GM12878 (cell line): Measurements from ENCODE around the gene FANCL. TPM values are rescaled to one million over a fixed set of nuclear protein-coding genes. Genes with fewer than 3 reads are reported as not detected.

ENCODE experiments used
- CEBPB ChIP-seq, 2 experiments: fragments of 150-350 bp in 1 of 2; IDR thresholded peaks; 2 replicates each; pipeline ENCODE4 v1.6.1; 2012 to 2014; ENCODE audit warnings: low read depth in 2 of 2, low read length in 2 of 2, borderline replicate concordance in 1 of 2, inconsistent platforms in 1 of 2
- FOXK2 ChIP-seq: fragments of 450-650 bp; IDR thresholded peaks from 2 replicates; pipeline ENCODE4 v1.6.1; 2017; ENCODE audit warnings: mild to moderate bottlenecking, moderate library complexity
- GABPA ChIP-seq: IDR thresholded peaks from 2 replicates; pipeline ENCODE4 v1.6.1; 2014; ENCODE audit warnings: antibody characterized with exemption, low read depth, mild to moderate bottlenecking, inconsistent platforms
- IRF4 ChIP-seq: IDR thresholded peaks from 2 replicates; pipeline ENCODE4 v1.6.1; 2011; ENCODE audit warnings: low read depth, low read length
- KDM1A ChIP-seq: fragments of 200-600 bp; sonication (generic); IDR thresholded peaks from 2 replicates; pipeline ENCODE4 v1.6.1; 2016; ENCODE audit warnings: borderline replicate concordance
- ZNF274 ChIP-seq: IDR thresholded peaks from one replicate; pipeline ENCODE4 v1.8.0; 2011; ENCODE audit not compliant: insufficient read length, insufficient read depth
- polyA plus RNA-seq, 11 experiments: library from polyadenylated mRNA; depleted of rRNA in 4 of 11; unstranded in 6 of 11; stranded (reverse) in 5 of 11; fragments of >200 nt; fragmentation: Nextera tagmentation in 4 of 11; fragmentation: Illumina TruSeq in 1 of 11; extraction: Ambion mirVana in 4 of 11; extraction: Trizol in 1 of 11; gene quantifications; 1 replicate in 1 of 11; 2 replicates in 10 of 11; pipeline versions ENCODE4 v1.2.1 to v1.2.3, GENCODE V29; 2011 to 2016; ENCODE audit warnings: inconsistent platforms in 2 of 11, missing spikeins in 2 of 11, low read depth in 1 of 11
- total RNA-seq, 4 experiments: library from RNA; depleted of rRNA in 3 of 4; stranded (reverse); fragments of >200 nt in 3 of 4; fragmentation: Illumina TruSeq in 1 of 4; extraction: Trizol in 1 of 4; gene quantifications; 2 replicates each; pipeline versions ENCODE4 v1.2.1 to v1.2.3, GENCODE V29; 2013 to 2021
- TF ChIP-seq, protein P1 (sequence below): fragments of 450-650 bp; IDR thresholded peaks from 2 replicates; pipeline ENCODE4 v1.6.1; 2017; ENCODE audit warnings: antibody characterized with exemption, mild to moderate bottlenecking, moderate library complexity
- TF ChIP-seq, protein P2 (sequence below): IDR thresholded peaks from 2 replicates; pipeline ENCODE4 v1.6.1; 2012; ENCODE audit warnings: low read depth, low read length, improper control_type of control experiment
- TF ChIP-seq, protein P3 (sequence below): fragments of 450-650 bp; IDR thresholded peaks from 2 replicates; pipeline ENCODE4 v1.6.1; 2017; ENCODE audit warnings: mild to moderate bottlenecking, low read depth, inconsistent platforms; ENCODE audit not compliant: poor library complexity, severe bottlenecking
- TF ChIP-seq, protein P4 (sequence below): IDR thresholded peaks from 2 replicates; pipeline ENCODE4 v1.6.1; 2012; ENCODE audit warnings: low read depth, low read length, improper control_type of control experiment
- TF ChIP-seq, protein P5 (sequence below), 3 experiments: IDR thresholded peaks in 2 of 3; conservative IDR thresholded peaks in 1 of 3; 2 replicates each; pipeline ENCODE4 v1.5.1; 2011; ENCODE audit warnings: low read depth in 3 of 3, low read length in 3 of 3, mild to moderate bottlenecking in 3 of 3, control low read depth in 2 of 3, moderate library complexity in 2 of 3, inconsistent platforms in 1 of 3, mixed read lengths in 1 of 3; ENCODE audit not compliant: control insufficient read depth in 2 of 3, insufficient read depth in 1 of 3; ENCODE audit errors: extremely low read depth in 1 of 3
- TF ChIP-seq, protein P6 (sequence below): fragments of 450-650 bp; IDR thresholded peaks from 2 replicates; pipeline ENCODE4 v1.6.1; 2016; ENCODE audit warnings: mild to moderate bottlenecking

FANCL gene
- total and polyA plus RNA-seq, 10 of the 15 experiments (the other 5 are each of a cell fraction or from before 2014, with no cell fraction given), result 30.8 to 90.5 (median 52.3) TPM

DNA sequence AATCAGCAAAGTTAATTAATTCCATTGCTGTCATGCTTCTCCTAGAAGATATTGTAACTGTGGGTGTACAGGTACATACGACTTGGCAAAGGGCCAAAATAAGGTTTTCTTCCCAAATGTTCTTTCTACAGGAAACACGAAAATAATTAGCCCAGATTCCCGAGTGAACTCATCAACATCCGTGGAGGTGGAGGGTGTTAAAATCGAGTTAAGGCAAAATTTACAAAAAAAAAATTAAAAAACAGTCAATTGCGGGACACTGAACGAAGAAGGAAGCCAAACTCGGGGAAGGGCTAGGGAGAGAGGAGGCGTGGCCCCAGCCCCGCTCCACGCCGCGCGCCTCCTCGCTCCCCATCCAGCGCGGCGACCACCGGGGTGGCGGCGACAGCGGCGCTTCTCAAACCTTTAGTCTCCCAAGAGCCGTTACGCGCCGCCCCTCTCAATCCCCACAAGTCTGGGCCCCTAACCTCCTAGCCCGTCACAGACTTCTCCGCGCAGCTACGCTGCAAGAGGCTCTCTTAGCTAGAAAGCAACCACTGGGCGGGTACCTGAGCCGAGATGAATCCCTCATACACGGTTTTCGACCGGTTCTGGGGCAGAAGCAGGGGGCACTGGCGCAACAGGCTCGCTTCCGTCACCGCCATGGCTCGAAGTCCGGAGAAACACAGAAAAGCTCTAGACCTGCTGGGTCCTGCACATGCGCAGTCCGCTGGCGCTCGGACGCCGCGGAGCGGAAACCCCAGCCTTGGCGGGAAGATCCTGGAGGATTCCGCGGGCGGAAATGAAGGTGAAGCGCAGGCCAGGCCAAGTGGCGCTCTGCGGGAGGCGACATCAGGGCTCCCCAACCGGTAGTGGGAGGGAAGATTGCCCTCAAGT is at the start of gene FANCL (continued):
- TF ChIP-seq, protein P1, sequence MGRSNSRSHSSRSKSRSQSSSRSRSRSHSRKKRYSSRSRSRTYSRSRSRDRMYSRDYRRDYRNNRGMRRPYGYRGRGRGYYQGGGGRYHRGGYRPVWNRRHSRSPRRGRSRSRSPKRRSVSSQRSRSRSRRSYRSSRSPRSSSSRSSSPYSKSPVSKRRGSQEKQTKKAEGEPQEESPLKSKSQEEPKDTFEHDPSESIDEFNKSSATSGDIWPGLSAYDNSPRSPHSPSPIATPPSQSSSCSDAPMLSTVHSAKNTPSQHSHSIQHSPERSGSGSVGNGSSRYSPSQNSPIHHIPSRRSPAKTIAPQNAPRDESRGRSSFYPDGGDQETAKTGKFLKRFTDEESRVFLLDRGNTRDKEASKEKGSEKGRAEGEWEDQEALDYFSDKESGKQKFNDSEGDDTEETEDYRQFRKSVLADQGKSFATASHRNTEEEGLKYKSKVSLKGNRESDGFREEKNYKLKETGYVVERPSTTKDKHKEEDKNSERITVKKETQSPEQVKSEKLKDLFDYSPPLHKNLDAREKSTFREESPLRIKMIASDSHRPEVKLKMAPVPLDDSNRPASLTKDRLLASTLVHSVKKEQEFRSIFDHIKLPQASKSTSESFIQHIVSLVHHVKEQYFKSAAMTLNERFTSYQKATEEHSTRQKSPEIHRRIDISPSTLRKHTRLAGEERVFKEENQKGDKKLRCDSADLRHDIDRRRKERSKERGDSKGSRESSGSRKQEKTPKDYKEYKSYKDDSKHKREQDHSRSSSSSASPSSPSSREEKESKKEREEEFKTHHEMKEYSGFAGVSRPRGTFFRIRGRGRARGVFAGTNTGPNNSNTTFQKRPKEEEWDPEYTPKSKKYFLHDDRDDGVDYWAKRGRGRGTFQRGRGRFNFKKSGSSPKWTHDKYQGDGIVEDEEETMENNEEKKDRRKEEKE, result no peak
- TF ChIP-seq KDM1A (no peak), FOXK2 (no peak), GABPA (peak; percentile 74), IRF4 (no peak), CEBPB (IDR thresholded peaks at IDR 0.05; ENCODE audit: borderline replicate concordance in 1 of 2, low read depth in 2 of 2, low read length in 2 of 2) (no peak), ZNF274 (no peak)
- TF ChIP-seq, protein P2, sequence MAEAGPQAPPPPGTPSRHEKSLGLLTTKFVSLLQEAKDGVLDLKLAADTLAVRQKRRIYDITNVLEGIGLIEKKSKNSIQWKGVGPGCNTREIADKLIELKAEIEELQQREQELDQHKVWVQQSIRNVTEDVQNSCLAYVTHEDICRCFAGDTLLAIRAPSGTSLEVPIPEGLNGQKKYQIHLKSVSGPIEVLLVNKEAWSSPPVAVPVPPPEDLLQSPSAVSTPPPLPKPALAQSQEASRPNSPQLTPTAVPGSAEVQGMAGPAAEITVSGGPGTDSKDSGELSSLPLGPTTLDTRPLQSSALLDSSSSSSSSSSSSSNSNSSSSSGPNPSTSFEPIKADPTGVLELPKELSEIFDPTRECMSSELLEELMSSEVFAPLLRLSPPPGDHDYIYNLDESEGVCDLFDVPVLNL, result peak; percentile 77
- TF ChIP-seq, protein P3, sequence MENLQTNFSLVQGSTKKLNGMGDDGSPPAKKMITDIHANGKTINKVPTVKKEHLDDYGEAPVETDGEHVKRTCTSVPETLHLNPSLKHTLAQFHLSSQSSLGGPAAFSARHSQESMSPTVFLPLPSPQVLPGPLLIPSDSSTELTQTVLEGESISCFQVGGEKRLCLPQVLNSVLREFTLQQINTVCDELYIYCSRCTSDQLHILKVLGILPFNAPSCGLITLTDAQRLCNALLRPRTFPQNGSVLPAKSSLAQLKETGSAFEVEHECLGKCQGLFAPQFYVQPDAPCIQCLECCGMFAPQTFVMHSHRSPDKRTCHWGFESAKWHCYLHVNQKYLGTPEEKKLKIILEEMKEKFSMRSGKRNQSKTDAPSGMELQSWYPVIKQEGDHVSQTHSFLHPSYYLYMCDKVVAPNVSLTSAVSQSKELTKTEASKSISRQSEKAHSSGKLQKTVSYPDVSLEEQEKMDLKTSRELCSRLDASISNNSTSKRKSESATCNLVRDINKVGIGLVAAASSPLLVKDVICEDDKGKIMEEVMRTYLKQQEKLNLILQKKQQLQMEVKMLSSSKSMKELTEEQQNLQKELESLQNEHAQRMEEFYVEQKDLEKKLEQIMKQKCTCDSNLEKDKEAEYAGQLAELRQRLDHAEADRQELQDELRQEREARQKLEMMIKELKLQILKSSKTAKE, result peak; percentile 86
- TF ChIP-seq, protein P4, sequence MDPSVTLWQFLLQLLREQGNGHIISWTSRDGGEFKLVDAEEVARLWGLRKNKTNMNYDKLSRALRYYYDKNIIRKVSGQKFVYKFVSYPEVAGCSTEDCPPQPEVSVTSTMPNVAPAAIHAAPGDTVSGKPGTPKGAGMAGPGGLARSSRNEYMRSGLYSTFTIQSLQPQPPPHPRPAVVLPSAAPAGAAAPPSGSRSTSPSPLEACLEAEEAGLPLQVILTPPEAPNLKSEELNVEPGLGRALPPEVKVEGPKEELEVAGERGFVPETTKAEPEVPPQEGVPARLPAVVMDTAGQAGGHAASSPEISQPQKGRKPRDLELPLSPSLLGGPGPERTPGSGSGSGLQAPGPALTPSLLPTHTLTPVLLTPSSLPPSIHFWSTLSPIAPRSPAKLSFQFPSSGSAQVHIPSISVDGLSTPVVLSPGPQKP, result 0 out of 2 replicates have a peak, but pooled peaks have one; percentile 4
- TF ChIP-seq, protein P5, sequence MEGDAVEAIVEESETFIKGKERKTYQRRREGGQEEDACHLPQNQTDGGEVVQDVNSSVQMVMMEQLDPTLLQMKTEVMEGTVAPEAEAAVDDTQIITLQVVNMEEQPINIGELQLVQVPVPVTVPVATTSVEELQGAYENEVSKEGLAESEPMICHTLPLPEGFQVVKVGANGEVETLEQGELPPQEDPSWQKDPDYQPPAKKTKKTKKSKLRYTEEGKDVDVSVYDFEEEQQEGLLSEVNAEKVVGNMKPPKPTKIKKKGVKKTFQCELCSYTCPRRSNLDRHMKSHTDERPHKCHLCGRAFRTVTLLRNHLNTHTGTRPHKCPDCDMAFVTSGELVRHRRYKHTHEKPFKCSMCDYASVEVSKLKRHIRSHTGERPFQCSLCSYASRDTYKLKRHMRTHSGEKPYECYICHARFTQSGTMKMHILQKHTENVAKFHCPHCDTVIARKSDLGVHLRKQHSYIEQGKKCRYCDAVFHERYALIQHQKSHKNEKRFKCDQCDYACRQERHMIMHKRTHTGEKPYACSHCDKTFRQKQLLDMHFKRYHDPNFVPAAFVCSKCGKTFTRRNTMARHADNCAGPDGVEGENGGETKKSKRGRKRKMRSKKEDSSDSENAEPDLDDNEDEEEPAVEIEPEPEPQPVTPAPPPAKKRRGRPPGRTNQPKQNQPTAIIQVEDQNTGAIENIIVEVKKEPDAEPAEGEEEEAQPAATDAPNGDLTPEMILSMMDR (IDR thresholded peaks at IDR 0.05 in 2 of 3, conservative IDR thresholded peaks at IDR 0.05 in 1 of 3; ENCODE audit: control insufficient read depth in 2 of 3, extremely low read depth in 1 of 3, insufficient read depth in 1 of 3, low read depth in 3 of 3, low read length in 3 of 3), result no peak
- TF ChIP-seq, protein P6, sequence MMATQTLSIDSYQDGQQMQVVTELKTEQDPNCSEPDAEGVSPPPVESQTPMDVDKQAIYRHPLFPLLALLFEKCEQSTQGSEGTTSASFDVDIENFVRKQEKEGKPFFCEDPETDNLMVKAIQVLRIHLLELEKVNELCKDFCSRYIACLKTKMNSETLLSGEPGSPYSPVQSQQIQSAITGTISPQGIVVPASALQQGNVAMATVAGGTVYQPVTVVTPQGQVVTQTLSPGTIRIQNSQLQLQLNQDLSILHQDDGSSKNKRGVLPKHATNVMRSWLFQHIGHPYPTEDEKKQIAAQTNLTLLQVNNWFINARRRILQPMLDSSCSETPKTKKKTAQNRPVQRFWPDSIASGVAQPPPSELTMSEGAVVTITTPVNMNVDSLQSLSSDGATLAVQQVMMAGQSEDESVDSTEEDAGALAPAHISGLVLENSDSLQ, result peak; percentile 42; the same call in 1 of the 2 replicates
